Measurements from ENCODE around the gene CDH23.

CDH23 gene

GRCh38 chr10:71831646-71832552 is 435.2 kb downstream of the CDH23 start:
- no peak for DNase-seq

GRCh38 chr10:71832967-71833366 is 436.2 kb downstream of the CDH23 start:
- DNase-seq, result no peak

- DNase-seq, result no peak
Observed at GRCh38 chr10:71833451-71834342, 437.0 kb downstream of the CDH23 start.

DNA sequence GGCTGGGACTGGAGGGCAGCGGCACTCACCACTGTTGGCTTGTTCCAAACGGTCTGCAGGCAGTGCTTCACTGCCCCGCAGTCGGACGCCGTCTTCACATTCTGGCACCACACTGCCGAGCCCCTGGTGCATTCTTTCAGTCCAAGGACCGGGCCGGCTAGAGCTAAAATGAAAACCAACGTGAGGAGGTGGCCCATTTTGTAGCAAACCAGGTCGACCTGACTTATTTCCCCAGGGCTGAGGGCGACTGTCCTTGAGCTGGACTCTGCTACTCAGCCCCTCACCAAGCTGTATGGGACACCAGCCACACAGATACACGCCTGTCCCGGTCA is 437.6 kb downstream of the CDH23 start:
- DNase-seq, result no peak

DNA sequence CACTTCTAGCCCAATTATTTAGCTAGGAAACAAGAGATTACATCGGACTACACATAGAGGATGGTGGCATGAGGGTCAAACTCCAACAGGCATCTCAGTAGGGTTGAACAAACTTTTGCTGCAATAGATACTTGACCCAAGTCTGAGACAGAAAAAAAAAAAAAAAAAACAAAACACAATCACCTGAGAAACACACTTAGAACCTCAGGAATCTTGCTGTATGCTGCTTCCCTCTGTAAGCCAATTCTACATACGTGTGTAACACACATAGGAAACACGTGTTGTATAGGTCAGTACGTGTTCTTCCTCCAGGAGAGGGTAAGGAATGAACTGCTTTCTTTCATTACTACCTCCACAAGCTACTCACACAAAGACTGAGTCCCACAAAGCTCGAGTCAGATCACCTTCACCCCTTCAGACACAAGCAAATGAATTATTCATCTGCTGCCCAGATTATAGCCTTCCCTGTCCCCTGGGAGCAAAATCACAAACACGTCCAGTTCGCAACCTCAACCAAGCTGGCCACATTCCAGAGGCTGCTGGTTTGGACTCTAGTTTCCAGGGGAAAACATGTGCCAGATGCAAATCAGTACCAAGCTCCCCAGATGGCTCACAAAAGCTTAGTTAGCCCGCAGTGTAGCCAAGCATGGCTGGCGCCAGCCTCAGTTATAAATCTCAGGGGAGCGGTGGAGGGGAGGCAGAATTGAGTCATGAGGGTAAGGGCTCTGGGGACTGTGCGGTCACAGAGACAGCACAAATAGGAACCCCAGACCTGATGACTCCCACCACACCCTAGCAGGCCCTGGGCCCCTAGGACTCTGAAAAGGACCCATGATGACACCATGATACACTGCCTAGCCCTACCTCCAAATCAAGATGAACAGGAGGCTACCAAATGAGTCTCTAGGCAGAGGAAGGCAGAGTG is 439.2 kb downstream of the CDH23 start:
- DNase-seq, result no peak

DNA sequence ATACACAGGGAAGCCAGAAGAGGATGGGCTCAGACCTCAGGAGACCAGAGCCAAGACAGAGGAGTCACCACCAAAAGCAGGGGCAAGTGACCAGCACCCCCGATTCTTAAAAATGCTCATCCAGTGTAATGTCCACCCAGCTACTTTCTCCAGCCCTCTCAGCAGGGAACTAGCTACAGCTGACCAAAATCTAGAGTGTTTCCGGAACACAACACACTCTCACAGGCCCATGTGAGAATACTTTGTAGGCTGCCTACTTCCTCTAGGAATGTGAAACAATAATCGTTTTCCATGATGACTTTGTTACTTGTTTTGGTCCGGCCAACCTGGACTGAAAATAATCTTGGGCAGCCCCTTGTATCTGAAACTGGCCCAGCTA is 439.9 kb downstream of the CDH23 start:
- DNase-seq, result no peak

DNA sequence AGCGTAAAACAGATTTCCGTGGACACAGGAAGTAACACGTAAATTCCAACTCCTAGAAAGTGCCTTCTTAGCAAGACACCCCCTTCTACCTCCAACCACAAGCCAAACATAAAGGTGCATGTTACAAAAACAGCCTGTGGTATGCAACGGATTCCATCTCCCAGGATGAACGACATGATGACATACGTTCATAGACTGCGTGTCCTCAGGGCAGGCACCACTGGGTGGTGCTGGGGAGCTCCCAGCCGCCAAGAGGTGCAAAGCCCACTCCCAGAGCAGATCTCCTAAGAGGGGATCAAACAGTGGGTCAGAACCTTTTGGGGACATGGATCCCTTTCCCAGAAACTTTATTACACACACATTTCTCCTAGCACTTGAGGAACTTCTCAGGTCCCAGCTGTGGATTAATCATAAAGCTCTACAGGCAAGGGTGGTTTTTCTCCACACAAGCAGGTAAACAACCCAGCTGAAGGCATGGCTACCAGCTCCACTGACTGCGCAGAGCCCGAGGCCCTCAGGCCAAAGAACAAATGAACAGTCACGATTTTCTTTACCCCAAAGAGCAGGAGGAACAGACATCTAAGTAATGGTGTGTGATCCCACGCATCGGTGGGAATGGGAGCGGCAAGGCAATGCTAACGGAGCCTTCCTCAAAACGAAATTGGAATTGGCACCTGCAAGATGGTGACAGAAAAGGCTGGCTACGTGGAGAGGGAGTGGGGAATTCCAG is 440.5 kb downstream of the CDH23 start:
- no peak for DNase-seq

DNA sequence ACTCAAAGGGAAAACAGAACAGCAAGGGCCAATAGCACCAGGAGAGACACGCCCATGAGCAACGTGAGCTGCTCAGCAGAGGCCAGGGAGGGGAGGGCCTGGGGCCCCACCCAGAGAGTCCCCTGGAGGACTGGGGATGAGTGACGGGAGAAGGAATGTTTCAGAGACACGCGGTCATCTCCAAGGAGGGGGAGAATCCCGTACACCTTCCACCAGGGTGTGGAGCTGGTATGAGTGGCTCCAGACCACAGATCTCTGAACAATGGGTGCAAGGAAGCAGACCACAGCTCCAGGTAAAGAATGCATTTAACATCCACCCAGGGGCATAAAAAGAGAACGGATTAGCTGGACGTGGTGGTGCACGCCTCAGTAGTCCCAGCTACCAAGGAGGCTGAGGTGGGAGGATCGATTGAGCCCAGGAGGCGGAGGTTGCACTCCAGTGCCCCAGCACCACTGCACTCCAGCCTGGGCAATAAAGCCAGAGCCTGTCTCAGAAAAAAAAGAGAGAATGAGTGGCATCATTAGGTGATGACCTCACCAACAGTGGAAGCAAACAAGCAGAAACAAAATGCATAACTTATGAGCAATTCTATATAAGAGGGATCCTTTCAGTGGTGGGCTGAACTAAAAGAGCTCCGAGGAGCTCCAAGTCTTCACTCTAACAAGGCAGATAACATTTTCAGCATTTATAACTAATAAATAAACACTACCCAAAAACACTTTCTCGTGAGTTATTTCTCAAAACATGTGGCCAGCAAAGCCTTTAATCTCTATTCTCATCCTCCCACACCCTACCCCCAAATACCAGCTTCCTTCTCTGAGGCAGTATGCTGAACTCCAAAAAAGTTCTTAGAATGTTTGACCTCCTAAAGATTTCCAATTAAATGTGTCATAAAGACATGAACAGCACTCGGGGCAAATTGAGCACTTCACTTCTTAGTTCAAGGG is 441.8 kb downstream of the CDH23 start:
- DNase-seq, result no peak

GRCh38 chr10:71840177-71840957 is 443.6 kb downstream of the CDH23 start:
- no peak for DNase-seq

GRCh38 chr10:71840958-71841335 is 444.2 kb downstream of the CDH23 start:
- DNase-seq, result no peak

GRCh38 chr10:71842422-71842821 is 445.7 kb downstream of the CDH23 start:
- DNase-seq, result no peak

GRCh38 chr10:71842856-71843686 is 446.4 kb downstream of the CDH23 start:
- DNase-seq, result no peak

GRCh38 chr10:71844084-71844483 is 447.4 kb downstream of the CDH23 start:
- DNase-seq, result no peak

DNA sequence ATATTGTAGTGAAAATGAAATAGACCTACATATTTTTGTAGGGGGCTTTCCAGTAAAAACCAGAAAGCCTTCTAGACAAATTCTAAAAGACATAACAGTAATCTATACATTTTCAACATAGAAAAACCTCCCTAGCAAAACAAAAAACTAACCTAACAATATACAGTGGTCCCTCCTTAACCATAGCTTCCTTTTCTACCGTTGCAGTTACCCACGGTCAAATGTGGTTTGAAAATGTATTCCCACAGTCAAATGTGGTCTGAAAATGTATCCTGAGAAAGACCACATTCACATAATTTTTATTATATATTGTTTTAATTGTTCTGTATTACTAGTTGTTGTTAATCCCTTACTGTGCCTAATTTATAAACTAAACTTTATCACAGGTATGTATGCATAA is 448.0 kb downstream of the CDH23 start:
- no peak for DNase-seq

GRCh38 chr10:71845410-71846405 is 449.0 kb downstream of the CDH23 start:
- DNase-seq, result no peak

DNA sequence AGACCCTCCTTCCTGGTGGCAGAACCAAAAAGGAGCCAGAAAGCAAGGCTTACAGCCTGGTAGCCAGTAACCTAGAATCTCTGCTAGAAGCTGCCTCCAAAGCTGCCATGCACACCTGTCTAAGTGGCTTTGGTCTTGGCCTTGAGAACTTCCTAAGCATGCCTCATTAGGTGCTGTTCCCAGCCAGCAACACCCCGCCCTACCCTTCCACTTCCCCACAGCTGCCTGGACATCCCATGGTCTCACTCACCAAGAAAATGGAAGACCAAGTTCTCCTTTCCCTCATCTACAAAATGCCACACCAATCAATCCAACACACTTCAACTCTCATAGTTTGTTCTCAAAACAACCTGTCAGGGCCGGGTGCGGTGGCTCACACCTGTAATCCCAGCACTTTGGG is 450.1 kb downstream of the CDH23 start:
- no peak for DNase-seq

DNA sequence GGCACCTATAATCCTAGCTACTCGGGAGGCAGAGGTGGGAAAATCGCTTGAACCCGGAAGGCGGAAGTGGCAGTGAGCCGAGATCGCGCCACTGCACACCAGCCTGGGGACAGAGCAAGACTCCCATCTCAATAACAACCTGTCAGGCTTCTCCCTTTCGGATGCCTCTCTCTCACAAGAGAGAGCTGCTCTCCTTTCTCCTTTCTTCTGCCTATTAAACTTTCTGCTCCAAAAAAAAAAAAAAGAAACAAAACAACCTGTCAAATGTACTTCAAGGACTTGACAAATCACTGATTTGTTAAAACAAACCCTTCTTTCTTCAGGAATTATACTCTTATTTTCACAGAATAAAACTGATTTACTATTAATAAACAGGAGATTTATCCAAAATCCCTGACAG is 450.7 kb downstream of the CDH23 start:
- DNase-seq, result no peak

All from activated CD4-positive, alpha-beta T cell treated with anti-CD3 and anti-CD28 coated beads for 1 hour (primary cell).